ENCODE results near the gene PLAGL1.
"Not testable (repeated sequence)": the region's sequence is repeated elsewhere in the genome, so short reads cannot be mapped to it uniquely, and the experiment has no call there.

The PLAGL1 gene

GRCh38 chr6:144009628-144010027 is 1.6 kb upstream of the PLAGL1 start:
- DNase-seq (ENCODE audit: low read depth), result not testable (repeated sequence)

DNA sequence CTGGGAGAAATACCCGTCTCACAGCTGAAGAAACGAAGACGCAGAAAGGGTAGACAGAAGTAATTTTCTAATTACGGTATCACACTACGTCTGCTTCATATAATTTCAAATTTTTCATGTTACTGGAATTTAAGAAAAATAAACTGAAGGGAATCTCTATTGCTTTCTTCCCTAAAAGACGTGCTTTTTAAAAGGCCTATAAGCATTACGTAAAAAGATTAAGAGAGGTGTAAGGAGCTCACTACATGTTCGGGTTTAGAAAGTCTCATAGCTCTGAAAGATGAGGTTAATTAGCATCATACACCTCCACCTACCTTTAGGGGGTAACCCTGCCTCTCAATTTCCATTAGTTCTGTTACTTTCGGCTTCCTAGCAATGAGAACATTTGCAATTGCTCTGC is 787 bp upstream of the PLAGL1 start:
- DNase-seq (ENCODE audit: low read depth), result no peak

DNA sequence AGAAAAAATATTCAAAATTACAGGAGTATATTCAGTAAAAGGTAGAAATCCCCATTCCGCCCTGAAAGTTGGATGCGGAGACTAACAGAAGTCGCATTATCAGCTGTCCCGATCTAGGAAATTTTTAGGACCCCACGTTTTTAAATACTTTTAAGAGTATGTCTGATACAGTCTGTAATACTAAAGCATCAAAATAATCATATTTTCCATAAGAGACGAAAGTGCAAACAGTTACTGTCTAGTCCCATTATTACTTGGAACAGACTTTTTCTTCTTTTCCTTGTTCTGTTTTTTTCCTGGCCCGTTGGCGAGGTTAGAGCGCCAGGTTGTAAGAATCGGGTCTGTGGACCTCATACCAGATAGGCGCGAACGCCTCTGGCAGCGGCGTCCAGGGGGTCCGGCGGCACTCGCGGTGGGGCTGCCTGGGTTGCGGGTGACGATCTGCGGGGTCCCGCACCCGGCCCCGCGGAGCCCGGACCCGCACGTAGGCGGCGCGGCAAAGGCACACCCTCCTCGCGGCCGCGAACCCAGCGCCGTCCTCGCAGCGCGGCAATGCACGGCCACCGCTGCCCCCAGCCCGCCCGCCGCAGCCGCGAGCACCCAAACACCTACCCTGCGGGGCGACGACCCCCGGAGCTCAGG is 460 bp downstream of the PLAGL1 start:
- no peak for DNase-seq (ENCODE audit: low read depth)

DNA sequence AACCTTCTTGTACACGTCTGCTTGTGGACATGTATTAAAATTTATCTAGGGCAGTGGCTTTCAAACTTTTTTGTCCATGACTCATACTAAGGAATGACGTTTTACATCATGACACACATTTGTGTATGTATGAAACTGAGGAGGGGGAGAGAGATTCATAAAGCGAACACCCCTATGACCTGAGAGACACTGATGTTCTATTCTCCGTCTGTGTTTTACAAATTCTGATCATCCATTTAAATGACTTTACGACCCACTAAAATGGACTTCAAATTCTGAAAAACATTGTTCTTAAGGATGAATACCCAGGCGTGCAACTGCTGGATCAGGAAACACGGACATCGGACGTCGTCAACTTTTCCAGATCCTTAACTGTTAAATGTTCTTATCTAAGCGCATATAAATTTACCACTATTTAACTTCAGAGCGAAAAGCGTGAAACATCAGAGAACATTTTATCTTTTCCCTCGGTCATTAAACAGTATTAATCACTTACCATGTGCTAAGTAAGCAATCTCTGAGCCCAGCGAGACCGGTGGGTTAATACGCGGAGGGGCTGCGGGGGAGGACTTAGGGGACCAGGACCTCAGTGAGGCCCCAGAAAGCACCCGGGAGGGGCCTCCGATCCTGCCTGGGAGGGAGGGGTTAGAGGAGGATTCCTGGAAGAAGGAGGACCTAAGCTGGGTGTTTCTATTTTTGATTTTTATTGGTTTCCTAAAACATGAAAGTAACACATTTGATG is 1.2 kb downstream of the PLAGL1 start:
- DNase-seq (ENCODE audit: low read depth), result no peak

DNA sequence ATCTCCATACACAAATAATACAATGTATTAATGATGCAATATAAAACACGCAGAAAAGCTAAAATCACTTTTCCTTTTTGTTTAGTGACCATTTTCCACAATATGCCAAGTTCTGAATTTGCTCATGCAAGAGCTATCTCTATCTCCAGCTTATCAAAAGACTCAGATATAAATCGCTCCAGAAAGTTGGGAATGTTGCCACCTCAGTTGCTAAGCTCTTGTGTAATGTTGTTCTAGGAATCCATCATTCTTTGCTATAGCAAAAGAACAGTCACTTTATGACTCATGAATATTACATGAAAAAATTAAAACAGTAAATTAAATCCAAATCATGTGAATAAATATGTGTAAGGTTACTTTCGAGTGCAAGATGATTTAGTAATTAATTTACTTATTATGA is 8.7 kb downstream of the PLAGL1 start:
- no peak for DNase-seq (ENCODE audit: low read depth)

- DNase-seq (ENCODE audit: low read depth), result no peak
These were observed 9.4 kb downstream of the PLAGL1 start for GRCh38 chr6:143998686-143999085.

GRCh38 chr6:143993965-143994646 is 14.0 kb downstream of the PLAGL1 start:
- DNase-seq (ENCODE audit: low read depth), result no peak

DNA sequence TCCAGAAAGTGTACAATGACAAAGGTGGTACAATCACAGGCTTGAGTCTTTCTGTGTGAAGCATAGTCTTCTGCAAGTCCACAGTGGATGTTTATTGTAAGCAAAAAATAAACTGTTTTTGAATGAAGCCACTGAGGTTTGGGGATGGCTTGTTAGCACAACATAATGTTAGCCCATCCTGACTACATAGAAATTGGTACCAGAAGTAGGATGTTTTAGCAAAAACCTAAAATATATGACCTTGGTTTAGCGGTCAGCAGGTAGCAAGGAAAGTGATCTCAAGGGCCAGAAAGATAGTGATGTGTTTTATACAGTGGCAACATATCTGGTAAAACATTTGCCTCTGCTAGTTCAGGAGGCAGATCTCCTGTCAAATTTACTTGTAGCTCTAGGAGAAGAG is 15.8 kb downstream of the PLAGL1 start:
- no peak for DNase-seq (ENCODE audit: low read depth)

GRCh38 chr6:143986463-143987065 is 21.5 kb downstream of the PLAGL1 start:
- no peak for DNase-seq (ENCODE audit: low read depth)

DNA sequence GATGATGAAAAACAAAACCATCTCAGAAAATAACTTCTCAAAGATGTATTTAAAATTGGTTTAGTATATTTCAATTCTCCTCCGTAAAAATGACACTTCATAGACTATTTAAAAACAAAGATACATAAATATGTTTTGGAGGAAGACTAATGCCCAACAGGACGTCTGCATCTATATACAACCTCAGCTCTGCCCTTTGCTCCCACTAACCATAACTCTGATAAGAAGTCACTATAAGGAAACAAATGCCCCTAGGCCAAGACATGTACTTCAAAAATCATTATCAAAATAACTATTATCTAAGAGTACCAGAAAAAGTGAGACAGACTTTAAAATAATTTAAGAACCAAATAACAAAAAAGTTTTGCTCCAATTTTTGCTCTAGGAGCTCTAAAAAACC is 23.4 kb downstream of the PLAGL1 start:
- no peak for DNase-seq (ENCODE audit: low read depth)

GRCh38 chr6:143982968-143983367 is 25.1 kb downstream of the PLAGL1 start:
- DNase-seq (ENCODE audit: low read depth), result no peak

DNA sequence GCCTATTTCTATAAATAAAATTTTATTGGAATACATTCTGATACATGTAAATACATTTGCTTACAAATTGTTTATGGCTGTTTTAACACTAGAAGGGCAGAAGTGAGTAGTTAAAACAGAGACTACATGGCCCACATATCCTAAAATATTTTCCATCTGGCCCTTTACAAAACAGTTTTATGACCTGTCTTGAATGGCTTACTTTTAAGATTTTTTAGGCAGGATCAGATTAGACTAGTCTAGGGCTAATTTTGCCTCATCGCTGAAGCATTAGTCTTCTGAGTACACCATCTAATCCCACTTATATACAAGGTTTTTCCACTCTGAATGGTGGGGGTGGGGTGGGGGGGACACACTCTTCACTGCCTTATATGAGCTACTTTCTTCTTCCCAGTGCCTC is 27.1 kb downstream of the PLAGL1 start:
- DNase-seq (ENCODE audit: low read depth), result no peak

DNA sequence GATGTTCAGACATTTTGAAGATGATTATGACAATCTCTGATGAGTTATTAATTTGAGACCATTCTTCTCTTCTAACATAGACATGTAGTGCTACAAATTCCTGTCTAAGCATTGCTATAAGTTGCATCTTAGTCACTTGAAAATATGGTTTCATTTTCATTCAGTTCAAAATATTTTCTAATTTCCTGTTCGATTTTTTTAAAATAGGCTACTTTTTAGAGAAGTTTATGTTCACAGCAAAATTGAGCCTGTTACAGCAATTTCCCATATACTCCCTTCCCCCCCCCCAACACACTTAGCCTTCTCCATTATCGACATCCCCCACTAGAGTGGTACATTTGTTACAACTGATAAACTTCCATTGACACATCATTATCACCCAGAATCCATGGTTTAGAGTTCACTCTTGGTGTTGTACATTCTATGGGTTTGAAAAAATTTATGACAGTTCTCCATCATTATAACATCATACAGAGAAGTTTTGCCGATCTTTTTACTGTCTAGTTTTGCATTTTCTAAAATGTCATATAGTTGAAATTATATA is 31.2 kb downstream of the PLAGL1 start:
- DNase-seq (ENCODE audit: low read depth), result no peak

GRCh38 chr6:143974089-143974488 is 34.0 kb downstream of the PLAGL1 start:
- no peak for DNase-seq (ENCODE audit: low read depth)

DNA sequence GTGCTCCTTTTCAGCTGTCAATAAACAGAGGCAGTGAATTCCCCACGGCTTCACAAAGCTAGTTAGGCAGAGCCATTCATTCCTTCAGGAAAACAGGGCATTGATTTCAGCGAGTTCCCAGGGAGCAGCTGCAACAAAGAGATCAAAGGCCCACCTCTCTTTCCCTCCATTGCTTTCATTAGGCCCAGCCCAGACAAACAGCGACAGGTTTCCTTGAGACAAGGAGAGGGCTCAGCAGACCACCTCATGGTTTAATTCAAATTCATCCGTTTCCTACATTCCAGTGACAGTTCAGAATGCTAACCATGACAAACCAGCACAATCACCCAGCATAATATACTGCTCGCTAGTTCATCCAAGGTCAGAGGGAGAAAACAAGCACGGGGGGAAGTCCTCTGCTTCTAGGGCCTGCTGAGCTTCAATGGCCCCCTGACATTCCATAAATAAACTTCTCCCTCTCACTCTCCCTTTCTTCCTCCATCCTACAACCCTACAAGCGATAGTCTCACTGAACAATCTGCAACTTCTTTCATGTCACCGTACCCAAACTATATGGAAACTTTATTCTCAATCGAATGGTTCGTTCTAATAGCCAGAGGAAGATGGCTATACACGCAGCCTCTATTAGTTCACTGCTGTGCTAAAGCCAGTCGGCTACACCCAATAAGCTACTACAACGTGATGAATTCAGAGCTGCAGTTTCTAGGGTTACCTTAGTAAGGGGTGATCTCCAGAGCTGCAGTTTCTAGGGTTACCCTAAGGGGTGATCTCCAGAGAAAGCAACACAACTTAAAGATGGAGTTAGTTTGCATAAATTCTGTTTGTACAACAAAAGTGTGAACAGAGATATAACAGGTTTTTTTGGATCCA is 34.7 kb downstream of the PLAGL1 start:
- no peak for DNase-seq (ENCODE audit: low read depth)

DNA sequence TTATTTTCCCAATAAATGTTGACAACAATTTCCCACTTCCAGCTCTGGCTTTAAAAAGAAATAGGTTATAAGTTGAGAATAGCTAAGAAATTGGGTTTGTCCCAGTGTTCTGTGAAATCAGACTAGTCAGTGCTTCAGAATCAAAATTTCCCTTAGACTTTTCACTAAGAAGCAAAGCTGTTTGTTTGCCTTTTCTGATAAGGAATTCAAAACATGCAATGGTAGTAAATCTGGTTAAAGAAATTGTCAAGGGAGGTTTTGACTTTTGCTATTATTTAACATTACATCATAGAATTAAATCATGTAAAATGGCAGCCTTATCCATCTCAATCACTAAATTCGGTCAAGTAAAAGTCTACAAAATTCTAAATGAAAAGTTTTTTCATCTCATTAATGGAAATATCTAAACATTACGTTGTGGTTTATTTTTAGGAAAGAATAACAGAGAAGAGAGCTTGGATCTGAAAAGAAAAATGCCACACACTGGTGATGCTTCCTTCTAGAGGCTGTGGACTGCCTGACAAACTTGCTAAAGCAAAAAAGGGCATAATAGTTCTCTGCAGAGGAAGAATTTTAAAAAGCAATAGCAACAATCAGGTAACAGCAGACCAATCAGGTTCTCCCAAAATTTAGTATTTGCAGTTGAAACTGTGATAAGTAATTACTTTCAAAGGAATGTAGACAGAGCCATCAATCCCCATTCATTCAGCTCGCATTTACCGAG is 36.4 kb downstream of the PLAGL1 start:
- no peak for DNase-seq (ENCODE audit: low read depth)

DNA sequence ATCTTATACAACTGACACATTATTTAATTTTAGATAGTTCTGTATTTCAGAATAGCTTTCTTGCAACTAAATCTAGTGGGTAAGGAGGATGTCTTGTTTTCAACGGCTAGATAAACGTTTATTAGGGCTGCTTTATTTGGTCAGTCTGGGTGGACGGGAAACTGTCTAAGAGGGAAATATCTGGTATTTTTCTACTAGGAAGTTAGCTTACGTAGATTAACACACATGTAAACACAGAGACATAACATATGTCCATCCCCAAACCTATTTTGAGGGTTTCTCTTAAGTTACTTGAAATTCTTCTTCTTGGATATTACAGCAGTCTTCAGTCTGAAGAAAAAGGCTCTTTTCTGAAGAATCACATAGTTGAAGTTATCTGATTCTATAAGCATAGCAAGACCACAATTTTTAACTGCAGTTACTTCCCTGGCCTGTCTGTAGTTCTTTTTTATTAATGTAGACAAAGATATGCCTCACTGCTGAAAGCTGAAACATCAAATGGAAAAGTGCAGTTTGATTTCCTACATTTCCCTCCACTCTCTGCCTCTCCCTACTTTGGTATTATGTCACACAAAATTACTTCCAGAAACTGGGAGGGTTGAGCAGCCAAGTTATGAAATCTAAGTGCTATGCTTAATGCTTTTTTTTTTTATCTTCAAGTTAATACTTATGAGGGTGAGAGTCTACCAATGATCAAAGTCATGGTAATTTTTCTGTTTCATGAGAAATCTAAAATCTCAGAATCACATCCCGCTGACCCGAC is 37.4 kb downstream of the PLAGL1 start:
- DNase-seq (ENCODE audit: low read depth), result no peak

GRCh38 chr6:143969077-143969476 is 39.0 kb downstream of the PLAGL1 start:
- DNase-seq (ENCODE audit: low read depth), result no peak

DNA sequence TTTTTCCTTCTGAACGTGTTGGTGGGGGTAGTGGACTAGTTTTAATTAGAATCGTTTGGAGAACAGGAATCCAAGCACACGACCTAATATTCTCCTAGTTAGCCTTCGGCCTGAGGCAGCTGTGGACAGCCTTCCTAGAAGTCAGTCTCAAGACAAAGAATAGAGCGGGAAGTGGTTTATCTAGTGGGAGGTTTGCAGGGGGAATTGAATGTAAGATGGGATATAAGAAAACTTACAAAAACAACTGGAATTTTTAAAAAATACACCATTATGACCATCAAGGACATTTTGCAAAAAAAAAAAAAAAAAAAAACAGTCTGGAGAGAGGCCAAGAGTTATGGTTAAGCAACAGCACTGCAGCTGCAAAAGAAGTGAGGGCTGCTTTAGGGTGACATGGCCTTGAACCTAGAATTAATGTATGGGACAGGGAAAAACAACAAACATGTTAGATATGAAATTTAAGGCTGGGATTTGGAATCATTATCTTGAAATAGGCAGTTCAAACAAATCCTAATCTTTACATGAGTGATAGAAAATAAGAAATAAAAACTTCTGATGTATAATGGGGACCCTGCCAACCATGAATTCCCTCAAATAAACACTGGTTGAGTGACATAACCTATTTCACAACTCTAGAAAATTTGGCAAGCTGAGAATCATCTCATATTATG is 40.2 kb downstream of the PLAGL1 start:
- DNase-seq (ENCODE audit: low read depth), result no peak

DNA sequence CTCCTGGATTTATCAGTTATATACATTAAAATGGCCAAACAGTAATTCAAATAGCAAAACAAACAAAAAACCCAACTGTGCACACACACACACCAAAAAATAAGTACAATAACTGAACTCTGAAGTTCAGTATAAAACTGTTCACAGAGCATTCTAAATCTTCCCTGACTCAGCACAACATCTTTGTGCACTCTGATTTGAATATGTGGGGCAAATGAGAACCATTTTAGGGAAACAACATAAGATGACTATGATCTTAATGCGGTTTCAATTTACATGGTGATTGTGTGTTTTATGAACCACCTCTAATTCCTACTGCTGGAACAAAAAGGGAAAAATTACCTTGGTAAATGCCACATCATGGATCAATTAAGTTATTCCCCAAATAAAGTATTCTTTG is 41.7 kb downstream of the PLAGL1 start:
- DNase-seq (ENCODE audit: low read depth), result no peak
